HG03571 (cell line): Measurements from ENCODE around the gene KLF12.
A peak's percentile ranks its signal among the peaks of the same experiment; 100 is the strongest.

Source experiments
- ATAC-seq: cut with Tn5 transposase; IDR thresholded peaks from one replicate; pipeline ENCODE4 v1.9.1; 2021; ENCODE audit not compliant: unreplicated experiment

KLF12 gene

DNA sequence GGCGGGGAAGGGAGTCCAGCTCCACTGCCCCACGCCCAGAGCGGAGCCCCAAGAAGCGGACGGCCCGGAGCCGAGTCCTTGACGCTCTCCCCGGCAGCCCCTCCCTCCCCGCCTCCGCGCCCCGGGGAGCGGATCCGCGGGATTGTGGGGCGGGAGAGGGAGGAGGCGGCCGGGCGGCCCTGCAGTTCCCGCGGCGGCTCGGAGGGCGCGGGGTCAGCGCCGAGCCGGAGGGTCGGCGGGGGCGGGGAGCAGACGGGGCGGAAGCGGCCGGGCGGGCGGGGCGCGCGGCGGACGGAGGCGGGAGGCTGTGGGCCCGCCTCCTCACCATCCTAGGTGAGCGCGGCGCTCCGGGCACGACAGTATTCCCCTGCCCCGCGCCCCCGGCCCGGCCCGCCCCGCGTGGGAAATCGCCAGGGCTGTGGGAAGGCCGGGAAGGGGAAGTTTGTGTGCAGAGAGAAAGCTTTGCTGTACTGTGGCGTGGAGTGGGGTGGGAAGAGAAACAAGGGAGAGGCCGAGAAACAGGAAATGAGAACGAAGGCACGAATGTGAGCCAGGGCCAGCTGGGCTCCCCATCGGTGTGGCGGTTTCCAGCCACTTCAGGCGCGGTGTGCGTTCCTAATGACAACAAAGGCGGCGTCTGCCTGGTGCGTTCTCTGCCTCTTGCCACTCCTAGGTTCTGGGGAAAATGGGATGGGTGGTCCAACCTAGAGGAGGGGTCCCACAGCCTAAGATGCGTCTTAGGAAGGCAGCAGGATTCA, 1.3 kb upstream of the KLF12 start:
- peak; percentile 54 for ATAC-seq

- peak; percentile 27 for ATAC-seq
These were observed 647 bp upstream of the KLF12 start for GRCh38 chr13:74134777-74135325.

- peak; percentile 39 for ATAC-seq
These were observed 475 bp downstream of the KLF12 start for GRCh38 chr13:74133657-74134201.

DNA sequence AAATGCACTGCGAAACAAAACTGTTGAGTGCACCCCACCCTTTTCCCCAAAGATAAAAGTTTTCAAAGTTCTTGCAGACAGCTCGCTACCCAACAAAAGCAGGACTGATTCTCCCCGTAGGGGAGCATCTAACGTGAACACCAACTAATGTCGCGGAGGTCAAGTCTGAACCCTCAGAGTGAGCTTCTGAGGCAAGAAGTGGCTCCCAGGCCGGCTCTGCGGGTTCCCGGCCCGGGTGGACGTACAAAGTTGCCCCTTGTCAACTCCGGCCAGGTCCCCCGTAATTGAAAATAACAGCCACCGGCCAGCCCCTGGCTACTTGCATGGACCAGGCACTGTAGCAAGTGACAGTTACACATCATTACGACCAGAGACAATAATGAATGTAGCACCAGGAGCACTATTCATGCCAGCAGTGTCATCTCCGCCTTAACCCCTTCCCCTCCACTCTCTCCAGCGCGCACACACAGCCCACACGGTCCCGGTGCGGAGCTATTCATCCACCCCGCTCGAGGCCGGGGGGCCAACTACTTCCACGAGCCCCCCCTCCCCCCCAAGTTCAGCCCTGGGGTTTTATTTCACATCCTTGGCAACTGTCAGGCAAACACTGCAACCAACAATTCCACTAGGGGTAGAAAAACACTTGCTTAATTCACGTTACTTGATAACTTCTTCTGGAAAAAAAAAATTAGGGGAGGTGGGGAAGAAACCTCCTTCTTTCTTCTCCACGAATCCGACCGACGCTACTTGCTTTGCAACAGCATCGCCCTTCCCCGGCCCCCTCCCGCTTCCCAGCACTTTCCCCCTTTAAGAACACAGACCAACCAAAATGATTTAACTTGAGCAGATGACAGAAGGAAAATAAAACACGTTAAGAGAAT, 1.2 kb downstream of the KLF12 start:
- ATAC-seq = no peak

GRCh38 chr13:74132152-74132775, 1.9 kb downstream of the KLF12 start:
- ATAC-seq = no peak

DNA sequence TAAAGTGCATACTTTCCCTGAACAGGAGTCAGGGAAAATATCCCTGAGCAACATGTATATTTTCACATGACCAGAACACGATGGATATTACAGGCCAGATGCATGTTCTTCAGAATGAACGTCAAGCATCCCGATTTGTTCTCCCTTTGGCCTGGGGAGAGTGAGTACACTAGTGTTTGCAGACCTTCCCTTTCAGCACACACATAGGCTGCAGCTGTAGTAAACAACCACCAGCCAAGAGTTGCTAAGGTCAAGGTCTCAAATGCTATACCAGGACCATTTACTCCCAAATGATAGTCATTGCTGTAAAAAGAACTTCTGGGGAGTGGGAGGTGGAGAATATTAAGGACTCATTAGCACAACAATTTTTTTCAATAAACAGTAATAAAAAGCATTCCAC, 3.0 kb downstream of the KLF12 start:
- ATAC-seq = no peak

GRCh38 chr13:74129500-74130191, 4.6 kb downstream of the KLF12 start:
- ATAC-seq = no peak

- ATAC-seq = no peak
These were observed 5.9 kb downstream of the KLF12 start for GRCh38 chr13:74128156-74128767.

DNA sequence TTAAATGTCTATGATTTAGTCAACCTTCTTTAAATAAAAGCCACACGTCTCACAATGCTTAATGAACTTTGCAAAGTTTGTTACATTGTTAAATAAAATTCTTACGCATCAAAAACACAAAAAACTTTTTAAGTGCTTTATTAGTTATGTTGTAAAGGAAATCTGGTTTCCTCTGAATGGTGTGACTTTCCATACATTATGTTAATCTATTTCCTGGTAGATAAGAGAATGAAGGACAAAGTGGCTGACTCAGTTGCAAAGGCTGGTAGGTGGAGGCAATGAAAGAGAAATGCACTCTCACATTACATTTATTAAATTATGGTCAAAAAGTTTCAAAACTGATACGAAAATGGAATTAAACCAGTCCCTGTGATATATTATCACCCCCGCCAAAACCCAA, 15.9 kb downstream of the KLF12 start:
- no peak for ATAC-seq

DNA sequence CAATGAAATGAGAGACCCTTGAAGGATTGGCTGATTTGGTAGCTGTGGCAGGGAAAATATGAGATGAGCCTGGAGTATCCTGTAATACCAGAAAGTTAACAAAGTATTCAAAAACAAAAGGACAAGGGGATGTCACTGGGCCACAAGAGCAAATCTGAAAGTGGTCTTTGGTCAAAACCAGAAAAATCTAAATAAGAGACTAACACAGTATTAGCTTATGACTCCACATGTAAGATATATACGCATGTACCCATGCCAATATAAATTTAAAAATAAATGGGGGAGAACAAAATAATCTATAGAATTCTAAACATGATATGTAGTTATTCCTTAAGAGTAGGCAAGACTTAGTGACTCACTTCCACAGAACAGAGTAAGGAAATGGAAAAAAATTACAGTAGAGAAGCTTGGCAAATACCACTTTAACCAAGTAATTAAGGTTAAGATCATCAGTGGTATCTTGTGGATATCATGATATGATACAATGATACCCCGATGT, 16.9 kb downstream of the KLF12 start:
- no peak for ATAC-seq

DNA sequence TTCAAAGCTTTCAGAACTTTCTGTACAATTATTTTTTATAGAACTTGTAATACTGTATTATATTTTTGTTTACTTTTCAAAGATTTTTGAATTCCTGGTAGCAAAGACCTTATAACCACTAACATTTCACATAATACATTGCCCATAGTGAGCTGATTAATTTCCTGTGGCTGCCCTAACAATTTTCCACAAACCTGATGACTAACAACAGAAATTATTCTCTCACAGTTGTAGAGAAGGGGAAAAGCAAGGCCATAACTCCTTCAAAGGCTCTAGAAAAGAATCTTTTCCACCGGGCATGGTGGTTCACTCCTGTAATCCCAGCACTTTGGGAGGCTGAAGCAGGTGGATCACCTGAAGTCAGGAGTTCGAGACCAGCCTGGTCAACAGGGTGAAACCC, 19.1 kb downstream of the KLF12 start:
- ATAC-seq = no peak

DNA sequence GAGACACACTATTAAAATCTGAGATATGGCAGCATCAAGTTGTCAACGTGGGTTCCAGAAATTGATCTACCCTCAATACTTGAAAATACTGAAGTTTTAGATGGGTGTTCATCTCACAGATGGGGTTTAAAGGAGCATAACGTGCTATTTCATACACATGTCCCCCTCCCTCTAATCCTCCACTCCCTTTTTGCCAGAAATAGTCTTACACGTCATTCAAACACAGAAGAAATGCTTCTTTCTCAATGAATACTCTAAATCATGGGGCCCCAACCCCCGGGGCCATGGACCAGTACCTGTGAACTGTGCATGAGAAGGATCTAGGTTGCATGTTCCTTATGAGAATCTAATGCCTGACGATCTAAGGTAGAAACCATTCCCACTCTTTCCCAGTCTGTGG, 19.6 kb downstream of the KLF12 start:
- ATAC-seq = no peak

DNA sequence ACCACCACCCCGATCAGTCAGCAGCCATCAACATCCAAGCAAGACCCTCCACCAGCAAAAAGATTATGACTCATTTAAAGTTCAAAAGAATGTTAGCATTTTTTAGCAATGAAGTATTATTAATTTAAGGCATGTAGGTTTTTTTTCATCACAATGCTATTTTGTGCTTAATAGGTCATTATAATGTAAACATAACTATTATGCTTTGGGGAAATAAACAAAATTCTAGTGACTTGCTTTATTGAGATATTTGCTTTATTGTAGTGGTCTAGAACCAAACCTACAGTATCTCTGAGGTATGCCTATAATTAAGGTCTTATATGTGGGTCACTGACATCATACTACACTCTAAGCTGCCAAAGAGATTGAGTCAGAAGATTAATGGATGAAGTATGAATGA, 20.0 kb downstream of the KLF12 start:
- no peak for ATAC-seq

DNA sequence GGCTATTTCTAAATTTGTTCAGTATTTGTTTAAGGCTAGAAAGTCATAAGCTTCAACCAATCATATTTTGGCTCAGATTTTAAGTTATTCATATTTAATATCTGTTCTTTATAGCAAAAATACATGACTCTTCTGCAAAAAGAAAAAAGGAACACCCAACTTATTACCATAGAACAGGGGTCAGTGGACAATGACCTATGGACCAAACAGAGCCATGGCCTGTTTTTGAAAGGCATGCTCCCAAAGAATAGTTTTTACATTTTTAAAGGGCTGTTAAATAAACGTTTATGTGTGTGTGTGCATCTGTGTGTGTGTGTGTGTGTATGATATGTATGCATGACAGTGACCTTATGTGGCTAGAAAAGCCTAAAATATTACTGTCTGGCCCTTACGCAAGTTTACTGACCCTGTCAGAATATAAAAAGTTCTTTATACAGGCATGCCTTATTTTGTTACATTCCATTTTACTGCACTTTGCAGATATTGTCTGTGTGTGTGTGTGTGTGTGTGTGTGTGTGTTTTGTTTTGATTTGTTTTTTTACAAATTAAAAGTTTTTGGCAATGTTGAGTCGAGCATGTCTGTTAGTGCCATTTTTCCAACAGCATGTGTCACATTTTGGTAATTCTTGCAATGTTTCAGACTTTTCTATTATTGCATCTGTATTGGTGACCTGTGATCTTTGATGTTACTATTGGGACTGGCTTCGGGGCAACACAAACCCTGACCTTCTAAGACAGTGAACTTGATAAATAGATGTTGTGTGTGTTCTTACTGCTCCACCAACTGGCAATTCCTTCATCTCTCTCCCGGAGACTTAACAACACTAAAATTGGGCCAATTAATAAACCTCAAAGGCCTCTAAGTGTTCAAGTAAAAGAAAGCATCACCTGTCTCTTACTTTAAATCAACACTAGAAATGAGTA, 22.0 kb downstream of the KLF12 start:
- no peak for ATAC-seq

DNA sequence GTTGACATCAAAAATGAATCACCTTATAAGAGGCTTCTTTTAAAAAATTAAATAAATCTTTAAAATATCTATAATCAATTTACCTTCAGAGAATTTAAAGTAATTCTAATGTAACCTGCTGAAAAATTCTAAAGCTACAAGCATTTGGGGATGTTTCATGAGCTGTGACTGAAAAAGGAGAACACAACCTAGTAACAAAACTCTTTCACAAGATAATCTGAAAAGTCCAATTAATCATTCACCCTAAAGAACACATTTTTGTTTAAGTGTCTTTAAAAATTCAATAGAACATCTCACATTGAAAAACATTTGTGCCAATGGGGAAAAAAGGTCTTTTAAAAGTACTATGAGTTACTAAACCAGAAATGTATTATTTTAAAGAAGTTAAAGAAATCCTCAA, 22.8 kb downstream of the KLF12 start:
- no peak for ATAC-seq

GRCh38 chr13:74110053-74110452, 24.2 kb downstream of the KLF12 start:
- no peak for ATAC-seq

- ATAC-seq = no peak
These were observed 26.6 kb downstream of the KLF12 start for GRCh38 chr13:74107598-74107997.

- no peak for ATAC-seq
These were observed 28.3 kb downstream of the KLF12 start for GRCh38 chr13:74105871-74106270.
